HG03159 (cell line): ENCODE measurements around the gene SDF2L1.
"Not testable (repeated sequence)": the region's sequence is repeated elsewhere in the genome, so short reads cannot be mapped to it uniquely, and the experiment has no call there.

Source experiments
- ATAC-seq: cut with Tn5 transposase; IDR thresholded peaks from one replicate; pipeline ENCODE4 v1.9.1; 2021; ENCODE audit warnings: mild to moderate bottlenecking, moderate library complexity; ENCODE audit not compliant: unreplicated experiment

Gene SDF2L1

DNA sequence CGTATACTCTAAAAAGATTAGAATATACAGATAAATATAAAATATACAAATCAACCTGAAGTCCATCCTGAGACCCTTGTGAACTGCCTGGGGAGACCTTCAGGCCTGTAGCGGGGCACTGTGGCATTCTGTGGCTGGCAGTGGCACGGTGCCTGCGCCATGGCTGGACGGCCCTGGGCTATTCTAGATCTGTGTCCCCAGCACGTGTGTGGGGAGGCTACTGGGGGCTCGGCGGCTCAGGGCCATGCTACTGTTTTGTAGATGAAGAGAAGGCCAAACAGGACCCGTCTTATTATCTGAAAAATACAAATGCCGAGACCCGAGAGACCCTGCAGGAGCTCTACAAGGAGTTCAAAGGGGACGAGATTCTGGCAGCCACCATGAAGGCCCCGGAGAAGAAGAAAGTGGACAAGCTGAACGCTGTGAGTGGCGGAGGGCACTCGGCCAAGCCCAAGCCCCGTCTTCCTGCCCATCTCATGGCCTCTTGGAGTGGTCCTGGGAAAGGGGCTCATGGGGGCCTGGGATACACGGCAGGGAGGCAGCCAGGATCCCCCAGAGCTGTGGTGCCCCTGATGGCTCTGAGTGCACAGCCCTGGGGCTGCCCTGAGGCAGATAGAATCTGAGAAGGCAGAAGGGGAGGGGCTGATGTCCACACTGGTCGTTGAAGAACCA is 42.5 kb downstream of the SDF2L1 start:
- ATAC-seq: no peak

DNA sequence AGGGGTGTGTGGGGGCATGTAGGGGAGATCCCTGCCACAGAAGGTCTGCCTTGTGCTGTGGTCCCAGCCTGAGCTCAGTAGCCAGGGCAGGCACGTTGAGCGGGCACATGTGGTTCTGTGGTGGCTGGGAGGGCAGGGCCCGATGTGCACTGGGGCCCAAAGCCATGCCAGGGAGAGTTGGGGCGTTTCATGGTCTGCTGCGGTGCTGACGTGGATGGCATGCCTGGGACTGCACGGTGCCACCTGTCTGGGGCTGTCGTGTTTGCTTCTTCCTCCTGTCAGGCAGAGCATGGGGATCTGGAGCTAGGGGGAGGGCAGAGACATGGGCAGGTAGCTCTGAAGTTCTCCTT is 43.0 kb downstream of the SDF2L1 start:
- ATAC-seq: no peak

DNA sequence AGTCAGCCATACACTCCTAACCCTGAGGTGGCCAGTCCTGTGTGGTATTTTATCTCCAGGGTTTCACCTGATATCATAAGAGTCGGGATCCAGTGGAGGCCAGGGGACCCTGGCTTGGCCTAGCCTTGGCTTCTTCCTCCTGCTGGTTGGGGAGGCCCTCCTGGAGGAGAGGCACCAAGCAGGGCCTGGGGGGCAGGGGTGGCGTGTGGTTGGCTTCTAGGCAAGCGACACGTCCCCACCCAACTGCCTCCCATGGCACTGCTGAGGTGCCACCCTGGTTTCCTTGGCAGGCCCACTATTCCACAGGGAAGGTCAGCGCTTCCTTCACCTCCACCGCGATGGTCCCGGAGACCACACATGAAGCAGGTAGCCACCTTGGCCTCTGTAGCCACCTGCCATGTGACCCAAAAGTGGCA is 44.1 kb downstream of the SDF2L1 start:
- ATAC-seq: no peak

DNA sequence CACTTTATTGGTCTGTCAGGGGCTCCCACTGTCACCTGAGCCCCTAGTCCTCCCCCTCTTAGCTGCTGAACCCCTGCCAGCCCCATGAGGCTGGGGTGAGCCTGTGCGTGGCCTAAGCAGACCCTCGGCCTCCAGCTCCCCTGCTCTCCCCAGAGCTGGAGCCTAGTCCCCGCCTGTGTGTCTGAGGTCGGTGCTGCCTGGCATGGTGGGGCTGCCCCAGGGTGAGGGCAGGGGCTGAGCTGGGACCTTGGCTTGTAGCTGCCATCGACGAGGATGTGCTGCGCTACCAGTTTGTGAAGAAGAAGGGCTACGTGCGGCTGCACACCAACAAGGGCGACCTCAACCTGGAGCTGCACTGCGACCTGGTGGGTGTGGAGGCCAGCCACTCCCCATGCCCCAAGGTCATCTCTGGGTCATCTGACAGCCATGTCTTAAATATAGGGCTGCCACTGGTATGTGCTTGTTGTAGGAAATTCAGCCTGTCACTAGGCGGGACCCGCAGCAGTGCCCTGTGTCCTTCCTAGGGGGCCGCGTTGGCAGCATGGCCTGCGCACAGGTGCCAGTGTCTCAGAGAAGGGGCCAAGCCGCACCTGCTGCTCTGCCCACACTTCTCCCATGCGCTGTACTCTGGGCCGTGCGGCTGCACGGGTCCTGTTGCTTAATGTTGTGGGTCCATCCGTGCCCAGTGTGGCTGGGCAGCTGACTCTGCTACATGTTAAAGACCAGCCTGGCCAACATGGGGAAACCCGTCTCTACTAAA is 44.7 kb downstream of the SDF2L1 start:
- ATAC-seq: no peak

DNA sequence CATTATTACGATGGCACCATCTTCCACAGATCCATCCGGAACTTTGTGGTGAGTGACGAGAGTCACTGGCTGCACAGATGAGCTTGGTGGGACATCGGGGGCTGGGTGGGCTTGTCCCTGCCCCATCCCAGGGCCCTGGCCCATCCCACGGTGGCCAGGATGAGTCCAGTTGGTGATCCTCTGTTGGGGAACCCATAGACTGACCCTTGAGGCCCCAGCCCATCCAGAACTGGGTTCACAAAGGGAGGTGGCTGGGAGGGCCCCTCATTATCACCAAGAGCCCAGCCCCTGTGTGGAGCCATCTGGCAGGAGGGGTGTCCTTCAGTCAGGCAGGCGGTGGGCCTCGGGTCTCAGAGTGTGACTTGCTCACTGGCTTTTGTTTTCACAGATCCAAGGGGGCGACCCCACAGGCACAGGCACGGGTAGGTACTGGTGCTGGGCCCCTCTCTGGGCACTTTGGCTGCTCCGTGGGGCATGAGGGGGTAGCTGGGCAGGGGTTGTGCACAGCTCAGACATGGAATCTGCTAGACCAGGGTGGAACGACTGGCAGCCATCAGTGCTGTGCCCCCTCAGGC is 45.7 kb downstream of the SDF2L1 start:
- ATAC-seq: no peak

DNA sequence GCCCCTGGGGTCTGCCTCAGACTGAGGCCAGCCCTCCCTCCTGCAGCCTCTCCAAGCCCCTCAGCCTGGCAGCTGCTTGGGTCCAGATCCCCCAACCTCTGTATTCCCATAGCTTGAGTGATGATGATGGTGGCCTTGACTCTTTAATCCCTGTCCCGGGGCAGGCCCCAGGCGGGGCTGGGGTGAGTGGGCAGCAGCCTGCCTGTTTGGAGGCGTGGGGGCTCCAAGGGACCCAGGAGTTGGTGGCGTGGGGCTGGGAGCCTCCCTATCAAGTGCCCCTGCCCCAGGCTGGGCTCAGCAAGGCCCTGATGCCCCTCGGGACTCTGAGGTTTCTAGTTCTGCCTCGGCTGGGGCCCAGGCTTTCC is 46.2 kb downstream of the SDF2L1 start:
- ATAC-seq: no peak

DNA sequence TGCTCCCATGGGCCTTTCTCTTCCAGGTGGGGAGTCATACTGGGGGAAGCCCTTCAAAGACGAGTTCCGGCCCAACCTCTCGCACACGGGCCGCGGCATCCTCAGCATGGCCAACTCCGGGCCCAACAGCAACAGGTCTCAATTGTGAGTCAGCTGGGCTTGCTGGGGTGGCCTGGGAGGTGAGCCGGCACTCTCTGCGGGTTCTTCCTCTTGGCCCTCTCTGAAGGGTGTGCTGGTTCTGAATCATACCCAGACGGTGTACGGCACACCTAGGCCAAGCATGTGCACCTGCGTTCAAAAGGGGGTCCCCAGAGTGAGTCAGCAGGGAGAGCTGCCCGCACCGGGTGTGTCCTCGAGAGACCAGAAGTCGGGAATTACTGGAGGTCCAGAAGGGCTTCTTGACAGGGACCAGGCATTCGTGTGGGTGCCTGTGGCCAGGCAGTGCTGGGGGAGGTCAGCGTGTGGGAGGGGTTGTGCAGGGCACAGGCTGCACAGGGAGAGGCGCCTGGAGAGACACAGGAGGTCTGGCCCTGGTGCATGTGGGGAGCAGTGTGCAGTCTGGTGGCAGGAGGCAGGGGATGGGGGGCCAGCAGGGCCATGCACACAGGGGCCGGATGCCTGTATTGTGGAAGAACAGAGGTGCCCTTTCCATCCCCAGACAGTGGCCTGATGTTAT is 46.7 kb downstream of the SDF2L1 start:
- ATAC-seq: no peak

DNA sequence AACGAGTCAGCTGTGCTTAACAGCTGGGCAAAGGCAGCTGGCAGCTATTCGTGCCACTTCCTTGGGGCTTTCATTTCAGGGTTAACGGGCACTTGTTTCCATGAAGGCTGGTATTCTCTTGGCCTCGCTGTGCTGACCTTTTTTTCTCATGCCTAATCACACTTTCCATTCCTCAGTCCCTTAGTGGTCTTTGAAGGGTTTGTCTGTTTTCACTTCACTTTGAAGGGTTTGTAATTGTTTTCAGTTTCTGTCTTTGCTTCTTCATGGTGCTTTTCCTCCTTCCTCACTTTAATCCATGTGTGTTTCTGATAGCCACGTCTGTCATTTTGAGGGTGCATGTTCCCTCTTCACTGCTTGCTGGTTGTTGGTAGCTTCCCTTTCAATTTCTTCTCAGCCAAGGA is 48.3 kb downstream of the SDF2L1 start:
- no peak for ATAC-seq

DNA sequence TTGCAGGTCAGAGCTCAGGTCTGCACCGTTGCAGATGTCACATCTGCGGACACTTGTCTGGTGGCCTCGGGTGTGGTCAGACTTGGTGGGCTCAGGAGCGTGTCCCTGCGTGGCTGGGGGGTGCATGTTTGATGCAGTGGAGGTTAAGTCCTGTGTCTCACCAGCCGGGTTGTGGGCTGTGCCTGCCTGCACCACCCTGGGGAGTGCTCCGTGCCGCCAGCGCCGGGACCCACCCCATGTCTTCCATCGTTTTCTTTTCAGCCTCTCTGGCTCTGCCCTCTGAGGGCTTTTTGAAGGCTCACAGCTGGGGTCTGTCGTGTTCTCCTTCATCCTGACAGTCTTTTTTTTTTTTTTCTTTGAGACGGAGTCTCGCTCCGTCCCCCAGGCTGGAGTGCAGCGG is 49.7 kb downstream of the SDF2L1 start:
- ATAC-seq: no peak

DNA sequence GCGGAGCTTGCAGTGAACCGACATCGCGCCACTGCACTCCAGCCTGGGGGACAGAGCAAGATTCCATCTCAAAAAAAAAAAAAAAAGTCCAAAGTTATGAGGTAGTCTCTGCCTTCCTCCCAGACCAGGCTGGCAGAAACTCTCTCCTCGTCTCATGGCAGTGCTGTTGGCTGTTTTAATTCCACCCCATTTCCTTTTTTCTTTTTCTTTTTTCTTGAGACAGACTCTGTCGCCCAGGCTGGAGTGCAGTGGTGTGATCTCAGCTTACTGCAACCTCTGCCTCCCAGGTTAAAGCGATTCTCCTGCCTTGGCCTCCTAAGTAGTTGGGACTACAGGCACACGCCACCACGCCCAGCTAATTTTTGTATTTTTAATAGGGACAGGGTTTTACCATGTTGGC is 50.8 kb downstream of the SDF2L1 start:
- ATAC-seq: not testable (repeated sequence)

DNA sequence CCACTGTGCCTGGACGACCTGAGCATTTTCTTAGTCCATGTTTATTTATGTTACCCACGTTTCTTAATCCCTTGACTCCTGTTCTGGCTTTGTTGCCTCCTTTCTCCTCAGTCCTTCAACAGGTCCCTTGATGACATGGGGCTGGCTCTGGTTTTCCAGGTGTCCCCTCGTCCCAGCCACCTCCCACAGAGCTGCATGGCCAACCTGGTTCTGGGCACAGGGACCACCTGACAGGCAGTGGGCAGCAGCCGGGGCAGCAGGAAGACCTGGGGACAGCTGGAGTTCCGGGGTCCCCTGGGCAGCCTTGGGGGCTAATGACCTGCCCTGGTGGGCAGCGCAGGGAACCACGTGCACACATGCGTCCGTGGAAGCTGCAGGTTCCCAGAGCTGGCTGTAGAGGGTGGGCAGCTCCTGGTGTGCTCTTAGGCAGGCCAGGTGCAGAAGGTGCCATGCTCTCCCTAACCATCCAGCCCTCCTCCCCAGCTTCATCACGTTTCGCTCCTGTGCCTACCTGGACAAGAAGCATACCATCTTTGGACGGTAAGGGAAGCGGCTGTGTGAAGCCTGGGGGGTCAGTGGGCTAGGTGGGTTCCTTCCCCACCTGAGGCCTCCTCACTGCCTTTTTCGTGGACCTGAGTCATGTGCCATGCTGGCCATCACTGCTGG is 51.4 kb downstream of the SDF2L1 start:
- no peak for ATAC-seq
